Head of caudate nucleus (tissue), 42 donors: ENCODE data around the gene CTIF.

Source experiments
- DNase-seq, 42 donors: peaks; one replicate each; pipeline versions ENCODE4 v3.0.0 to v3.0.0-alpha.2; 2020 to 2021; ENCODE audit warnings: mixed read lengths in 7 of 42
- intact Hi-C: fragments of 100-400 bp; cut with DNase I; formaldehyde crosslinking; loops from one replicate; pipeline ENCODE4 v1.15.0; 2022

The CTIF gene

DNA sequence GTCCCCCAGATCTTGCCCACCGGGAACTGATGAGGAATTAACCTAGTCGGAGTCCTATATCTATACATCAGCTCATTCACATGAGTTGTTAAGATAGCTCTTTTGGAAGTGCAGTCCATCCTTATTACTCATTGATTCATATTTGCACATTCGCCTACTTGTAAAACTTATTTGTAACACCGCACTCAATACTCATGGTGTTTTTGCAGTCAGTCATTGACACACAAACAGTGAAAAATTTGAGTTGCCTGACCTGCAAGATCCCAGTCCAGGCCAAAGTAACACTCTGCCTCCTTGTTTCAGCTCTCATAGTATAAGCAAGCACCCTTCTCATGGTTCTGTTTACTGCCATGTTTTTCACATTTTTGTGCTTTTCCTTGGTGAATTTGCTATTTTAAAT is 180.6 kb downstream of the CTIF start:
- DNase-seq = no peak
- intact Hi-C loops = no loop called here

DNA sequence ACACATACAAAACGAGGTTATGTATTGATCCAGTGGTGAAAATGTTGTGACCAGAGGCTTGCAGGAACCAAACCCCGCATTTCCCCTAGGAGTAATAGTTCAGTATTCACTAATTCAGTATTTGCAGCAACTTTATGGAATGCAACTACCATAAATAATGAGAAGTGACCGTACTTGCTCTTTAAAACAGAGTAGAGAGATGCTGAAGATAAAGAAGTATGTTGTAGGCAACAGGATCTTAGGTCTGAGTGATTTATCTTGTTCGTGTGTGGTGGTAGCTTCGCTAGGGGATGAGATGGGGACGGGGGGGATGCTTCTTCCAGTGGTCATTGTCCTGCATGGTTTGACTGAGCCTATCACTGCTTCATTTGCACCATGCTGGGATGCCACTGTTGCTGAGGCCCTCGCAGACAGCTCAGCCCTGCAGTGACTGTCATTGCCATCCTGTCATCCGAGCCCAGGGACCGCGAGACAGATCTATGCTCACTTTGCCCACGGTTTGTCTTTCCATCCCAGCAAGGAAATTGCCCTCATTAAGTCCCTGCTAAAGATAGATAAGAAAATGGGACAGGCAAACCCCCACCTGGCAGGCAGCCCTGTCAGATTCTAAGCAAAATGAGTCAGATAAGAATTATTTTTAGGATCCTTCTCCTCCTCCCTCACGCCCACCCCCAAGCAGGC is 181.3 kb downstream of the CTIF start:
- intact Hi-C loops = no loop called here
- peak in 41 of 42 donors; percentile 25 to 91 (median 71) for DNase-seq

DNA sequence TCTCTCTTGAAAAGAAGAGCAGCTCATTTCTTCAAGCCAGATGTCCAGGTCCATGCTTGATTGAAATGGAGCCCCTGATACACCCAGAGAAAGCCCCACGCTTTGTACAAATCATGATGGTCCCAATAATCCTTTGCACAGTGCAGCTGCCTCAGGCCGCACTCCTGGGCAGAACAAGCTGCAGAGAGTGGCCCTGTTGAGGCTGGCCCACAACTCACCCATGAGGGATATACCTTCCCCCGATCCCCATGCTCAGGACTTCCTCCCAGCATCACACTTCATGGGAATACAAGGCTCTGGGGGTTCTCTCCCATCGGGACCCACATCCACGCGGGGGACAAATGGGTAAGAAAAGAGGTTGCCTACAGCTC is 181.8 kb downstream of the CTIF start:
- intact Hi-C loops = no loop called here
- no peak for DNase-seq

DNA sequence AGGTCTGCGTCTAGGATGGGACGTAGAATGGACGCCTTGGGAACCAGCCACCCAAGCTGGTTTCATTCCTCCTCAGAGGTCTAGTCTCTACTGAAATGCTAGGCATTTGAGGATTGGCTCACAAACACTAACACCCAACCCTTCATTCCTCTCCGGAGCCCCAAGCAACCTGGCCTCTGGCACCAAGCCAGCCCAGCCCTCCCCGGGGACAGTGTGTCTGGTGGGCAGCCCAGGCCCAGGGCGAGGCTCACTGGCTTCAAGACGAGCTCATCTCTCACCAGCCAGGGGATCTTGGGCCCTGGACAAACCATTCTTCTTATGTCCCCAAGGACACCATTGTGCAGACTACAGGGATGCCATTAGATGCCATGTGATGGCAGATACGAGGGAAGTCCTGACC is 182.5 kb downstream of the CTIF start:
- intact Hi-C loops = no loop called here
- DNase-seq = no peak

DNA sequence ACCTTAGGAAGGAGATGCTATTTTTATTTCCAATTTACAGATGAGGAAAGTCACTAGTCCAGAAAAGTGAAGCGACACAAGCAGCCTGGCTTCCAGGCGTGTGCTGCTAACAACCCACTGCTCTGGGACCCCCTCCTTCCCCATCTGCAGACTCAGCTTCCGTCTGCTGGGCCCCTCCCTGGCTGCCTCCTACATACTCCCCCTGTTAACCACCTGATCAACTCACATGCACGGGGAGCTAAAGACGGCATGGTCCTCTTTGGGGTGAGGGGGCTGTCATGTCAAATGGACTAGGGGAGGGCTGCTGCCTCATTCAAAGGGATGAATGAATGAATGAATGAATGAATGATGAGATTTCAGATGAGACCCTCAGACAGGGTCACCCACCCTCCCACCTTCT is 184.2 kb downstream of the CTIF start:
- intact Hi-C loops = no loop called here
- peak in 3 of 42 donors; percentile 37 to 40 (median 37) for DNase-seq

DNA sequence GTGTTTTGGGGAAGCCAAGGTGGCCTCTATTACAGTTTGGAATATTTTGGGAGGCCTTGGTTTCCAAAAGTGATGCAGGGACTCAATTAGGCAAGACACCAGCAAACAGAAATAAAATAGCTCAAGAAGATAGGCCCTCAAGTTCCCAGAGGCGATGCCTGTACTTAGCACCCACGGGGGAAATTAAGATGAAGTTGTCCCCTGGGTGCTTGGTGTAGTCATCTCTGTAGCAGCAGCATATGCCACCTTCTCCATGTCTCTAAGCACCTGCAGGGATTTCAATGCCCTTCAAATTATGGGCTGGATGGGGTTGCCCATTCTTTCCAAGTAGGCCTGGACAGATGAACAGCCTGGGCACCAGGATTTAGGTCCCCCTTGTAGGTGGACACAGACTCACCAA is 185.0 kb downstream of the CTIF start:
- DNase-seq = no peak

DNA sequence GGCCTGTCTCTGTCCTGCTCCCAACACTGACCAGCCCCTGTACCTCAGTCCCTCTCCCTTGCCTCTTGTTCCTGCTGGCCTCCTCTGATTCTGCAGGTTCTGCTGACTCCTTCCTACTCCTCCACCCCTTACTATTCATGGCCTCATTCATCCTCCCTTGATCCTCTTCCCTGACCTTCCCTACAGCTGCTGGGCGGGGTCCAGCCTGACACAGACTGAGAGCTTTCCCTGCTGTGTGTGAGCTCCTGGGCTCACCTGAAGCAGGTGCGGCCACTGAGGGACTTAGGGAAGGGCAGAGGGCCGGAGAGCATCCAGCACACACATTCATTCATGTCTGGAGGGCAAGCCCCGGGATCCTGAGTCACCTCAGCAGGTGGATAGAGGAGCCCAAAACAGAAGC is 185.6 kb downstream of the CTIF start:
- DNase-seq = peak in 2 of 42 donors; percentile 25 to 36
- intact Hi-C loops = no loop called here

More for the DNA sequence above, 185.0 kb downstream of the CTIF start:
- intact Hi-C loops = no loop called here

DNA sequence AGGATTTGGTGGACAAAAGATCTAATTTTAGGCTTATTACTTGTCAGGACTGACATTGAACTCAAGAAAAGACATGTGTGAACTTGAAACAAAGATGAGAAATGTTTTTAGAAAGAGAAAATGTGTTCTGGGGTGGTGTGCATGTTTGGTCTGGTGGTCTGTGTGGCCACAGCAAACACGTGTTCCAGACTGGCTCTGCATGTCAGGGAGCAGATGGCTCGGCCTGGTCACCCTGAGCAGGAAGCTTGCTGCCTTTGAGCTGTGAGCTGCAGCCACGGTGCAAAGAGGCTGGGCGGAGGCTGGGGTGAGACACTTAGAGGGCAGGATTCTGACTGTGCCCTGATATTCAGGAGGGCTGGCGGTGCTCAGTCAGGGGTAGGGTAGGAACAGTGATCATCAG is 186.1 kb downstream of the CTIF start:
- intact Hi-C loops = no loop called here
- peak in 1 of 42 donors; percentile 39 for DNase-seq

DNA sequence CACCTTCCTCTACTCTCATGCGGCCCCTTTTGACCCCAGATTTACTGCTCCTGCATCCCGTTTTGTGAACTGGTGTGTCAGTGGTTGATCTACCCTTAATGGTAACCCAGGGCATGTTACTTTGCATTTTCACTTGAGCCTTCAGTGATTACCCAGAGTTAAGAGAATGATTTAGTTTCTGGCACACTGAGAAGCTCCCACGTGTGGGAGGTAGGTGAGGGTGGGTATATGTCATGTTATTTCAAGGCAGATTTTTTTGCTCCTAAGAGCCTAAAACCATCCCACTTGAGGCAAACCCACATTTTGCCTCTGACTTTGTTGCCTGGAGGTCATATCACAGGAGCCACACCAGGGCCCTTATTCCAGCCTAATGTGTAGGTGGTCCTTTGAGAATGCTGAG is 186.7 kb downstream of the CTIF start:
- peak in 11 of 42 donors; percentile 37 to 75 (median 57) for DNase-seq
- intact Hi-C loops = no loop called here

DNA sequence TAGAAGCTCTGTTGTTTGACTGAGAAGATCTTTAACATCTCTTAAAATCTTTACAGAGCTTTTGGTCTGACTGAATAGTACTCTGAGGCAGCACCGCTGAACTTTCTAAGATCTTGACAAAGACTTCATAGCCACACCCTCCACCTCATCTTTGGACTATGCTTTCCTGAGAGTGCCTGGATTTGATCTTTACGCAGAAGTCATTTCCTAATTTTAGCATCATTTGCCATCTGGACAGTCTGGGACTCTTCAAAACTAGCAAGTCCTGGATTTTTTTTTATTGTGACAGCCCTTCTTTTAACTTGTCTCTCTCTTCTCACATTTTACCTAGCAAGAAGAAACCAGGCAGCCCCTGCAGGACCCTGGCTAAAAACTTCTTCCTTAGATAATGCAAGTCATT is 188.8 kb downstream of the CTIF start:
- intact Hi-C loops = no loop called here
- no peak for DNase-seq

DNA sequence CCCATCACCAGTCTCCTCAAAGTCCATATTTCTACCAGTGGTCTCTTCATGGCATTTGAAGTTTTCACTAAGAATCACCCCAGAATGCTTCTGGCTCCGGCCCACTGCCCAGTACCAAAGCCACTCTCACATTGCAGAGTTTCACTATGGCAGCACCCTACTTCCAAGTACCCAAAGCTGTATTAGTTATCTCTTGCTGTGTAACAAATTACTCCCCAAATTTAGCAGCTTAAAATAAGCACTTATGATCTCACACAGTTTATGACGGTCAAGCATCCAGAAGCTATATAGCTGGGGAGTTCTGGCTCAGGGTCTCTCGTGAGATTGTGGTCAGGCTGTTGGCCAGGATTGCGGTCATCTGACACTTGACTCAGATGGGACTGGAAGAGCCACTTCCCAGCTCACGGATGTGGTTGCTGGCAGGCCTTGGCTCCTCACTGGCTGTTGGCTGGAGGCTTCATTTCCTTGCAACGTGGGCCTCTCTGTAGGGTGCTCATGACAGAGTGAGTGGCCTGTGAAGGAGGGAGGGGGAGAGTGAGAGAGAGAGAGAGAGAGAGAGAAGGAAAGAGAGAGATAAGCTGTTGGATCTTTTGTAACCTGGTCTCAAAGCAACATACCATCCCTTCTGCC is 189.5 kb downstream of the CTIF start:
- intact Hi-C loops = no loop called here
- peak in 1 of 42 donors; percentile 35 for DNase-seq

DNA sequence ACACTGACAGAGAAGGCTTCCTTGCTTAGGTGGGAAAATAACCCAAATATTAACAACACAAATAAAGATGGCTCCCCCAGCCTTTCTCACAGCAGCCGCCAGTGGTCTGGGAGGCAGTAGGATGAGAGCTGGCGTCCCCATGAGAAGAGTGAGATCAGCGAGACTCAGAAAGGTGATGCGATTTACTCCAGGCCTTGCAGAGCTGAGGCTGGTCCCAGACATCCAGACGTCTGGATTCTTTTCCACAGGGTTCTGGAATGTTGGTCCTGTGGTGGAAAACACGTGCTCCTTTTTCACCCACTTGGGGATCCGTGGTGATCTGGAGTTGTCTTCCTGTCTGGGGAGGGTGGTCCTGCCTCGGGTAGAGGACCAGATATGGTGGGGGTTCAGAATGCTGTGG is 190.6 kb downstream of the CTIF start:
- no peak for DNase-seq
- intact Hi-C loops = no loop called here

DNA sequence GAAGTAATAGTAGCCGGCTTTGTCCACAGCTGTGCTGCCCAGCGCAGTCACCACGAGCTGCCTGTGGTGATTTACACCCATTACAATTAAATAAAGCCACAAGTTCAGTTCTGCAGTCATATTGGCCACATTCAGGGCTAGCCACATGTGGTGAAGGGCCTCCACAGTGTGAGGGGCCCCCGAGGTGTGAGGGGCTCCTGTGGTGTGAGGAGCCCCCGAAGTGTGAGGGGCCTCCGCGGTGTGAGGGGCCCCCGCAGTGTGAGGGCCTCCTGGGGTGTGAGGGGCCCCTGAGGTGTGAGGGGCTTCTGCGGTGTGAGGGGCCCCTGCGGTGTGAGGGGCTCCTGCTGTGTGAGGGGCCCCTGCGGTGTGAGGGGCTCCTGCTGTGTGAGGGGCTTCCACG is 191.2 kb downstream of the CTIF start:
- intact Hi-C loops = no loop called here
- no peak for DNase-seq

DNA sequence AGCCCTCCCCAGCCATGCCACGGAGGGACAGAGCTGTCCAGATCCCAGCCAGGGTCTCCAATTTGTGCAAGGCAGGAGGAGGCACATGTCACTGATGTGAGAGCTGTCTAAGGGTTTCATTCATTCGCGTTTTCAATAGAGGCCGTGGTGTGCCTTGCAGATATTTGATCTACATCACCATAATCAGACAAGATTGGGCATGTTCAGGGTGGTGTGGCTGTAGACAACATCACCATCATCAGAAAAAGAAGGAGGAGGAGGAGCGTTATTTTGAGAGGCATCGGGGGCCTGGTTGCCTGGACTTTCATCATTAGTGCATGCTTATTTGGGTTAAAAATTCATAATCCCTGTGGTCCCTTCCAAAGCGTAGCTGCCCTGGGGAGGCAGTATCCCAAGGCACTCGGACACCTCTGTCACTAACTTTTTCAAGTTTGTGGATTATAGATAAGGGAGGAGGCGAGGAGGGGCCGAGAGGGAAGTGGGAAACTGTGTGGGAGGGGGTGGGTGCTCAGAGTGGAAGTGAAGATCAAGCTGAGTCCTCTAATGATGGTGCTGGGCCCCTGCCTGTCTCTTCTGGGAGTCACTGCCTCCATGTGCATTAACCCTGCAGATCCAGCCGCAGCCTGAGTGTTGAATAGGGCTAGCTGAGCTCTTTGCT is 194.1 kb downstream of the CTIF start:
- intact Hi-C loops = no loop called here
- DNase-seq = no peak

DNA sequence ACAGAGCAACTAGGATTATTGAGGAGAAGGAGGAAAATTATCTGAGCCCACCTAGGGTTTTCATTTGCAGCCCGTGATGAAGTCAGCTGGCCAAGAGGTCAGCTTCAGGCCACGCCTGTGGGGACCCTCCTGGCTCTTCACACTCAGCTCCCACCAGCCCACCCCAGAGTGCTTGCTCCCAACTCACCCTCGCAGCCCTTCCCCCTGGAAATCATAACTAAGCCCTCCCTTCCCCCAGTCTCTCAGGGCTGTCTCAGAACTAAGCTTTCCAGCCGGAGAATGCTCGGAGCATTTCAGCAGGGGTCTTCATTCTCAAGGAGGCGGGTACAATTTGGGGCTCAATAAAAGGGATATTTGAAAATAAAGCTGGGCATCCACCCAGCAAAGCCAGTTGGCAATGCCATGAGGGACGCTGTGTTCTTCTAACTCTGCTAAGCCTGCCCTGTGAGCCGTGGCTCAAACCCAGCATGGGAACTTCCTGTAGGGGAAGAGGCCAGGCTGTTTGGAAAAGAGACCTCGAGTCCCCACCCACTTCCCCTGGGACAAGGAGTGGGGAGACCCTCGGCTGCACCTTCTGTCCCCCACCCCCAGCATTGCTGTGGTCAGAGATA is 194.9 kb downstream of the CTIF start:
- DNase-seq = peak in 35 of 42 donors; percentile 32 to 80 (median 58)
- intact Hi-C loops = no loop called here

DNA sequence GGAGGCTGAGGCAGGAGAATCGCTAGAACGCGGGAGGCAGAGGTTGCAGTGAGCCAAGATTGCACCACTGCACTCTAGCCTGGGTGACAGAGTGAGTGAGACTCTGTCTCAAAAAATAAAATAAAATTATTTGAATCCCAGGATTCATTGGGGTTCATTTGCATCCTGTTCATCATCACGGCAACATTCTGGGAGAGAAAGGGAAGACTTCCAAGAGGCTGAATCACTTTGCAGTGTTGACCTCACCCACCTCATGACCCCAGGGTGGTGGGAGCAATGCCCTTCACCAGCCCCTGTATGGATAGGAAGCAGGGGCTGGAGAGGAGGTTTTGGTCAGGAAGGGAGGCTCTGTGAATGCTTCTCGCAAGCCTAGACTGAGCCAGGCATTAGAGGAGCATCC is 195.6 kb downstream of the CTIF start:
- intact Hi-C loops = no loop called here
- DNase-seq = no peak

DNA sequence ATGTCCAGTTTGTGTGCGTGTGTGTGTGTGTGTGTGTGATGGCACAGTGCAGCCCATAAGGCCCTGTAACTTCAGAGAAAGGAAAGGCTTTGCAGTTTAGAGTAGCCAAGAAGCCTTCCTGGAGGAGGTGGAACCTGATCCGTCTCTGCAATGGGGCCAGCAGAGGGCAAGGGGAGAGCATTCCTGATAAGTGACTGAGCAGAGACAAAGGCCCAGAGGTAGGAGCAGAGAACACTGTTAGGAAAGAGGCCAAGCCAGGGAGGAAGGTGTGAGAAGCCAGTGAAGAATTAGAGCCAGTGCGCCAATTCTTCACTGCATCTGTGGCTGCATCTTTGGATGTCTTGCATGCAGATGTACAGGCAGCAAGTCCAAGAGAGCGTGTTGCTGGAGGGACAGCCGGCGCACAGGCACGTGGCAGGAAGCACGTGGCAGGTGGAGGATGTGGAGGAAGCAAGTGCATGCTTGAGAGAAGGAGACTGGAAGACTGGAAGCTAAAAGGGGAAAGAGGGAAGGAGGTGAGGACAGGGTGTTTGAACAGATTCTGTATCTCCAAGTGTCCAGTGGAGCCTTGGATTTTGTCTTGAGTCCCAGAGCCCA is 196.3 kb downstream of the CTIF start:
- peak in 3 of 42 donors; percentile 41 to 44 (median 41) for DNase-seq
- intact Hi-C loops = no loop called here

DNA sequence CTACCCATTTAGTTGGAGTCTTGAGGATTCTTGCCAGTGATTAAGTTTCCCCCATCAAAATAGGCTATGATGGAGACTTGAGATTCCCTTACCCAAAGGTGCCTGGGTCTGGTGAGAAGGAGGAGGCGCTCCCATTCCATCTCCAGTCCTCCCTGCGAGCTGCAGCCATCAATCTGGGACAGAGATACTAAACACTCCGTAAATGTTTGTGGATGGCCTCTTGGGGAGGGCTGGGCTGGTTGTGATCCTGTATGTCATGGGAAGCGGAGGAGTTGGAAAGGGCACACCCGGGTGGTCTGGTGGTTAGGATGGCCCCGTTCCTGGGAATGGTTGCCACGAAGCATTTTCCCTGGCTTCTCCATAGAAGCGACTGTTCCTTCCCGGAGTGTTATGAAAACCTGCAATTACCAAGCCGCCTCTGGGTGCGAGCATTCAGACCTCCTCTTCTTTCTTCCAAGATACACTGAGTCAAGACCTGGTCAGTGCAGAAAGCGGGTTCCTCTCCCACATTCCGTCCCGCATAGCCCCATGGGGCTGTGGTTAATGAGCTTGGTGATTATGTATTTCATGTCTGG is 196.9 kb downstream of the CTIF start:
- intact Hi-C loops = no loop called here
- no peak for DNase-seq
